Activated naive CD8-positive, alpha-beta T cell treated with anti-CD3 and anti-CD28 coated beads, Interleukin-2, amount 10 ng/mL, durations not matched to agents 7 days and 5 days (primary cell): ENCODE results near the gene SLC6A9. TPM values are rescaled to one million over a fixed set of nuclear protein-coding genes. Genes with fewer than 3 reads are reported as not detected.

Experiments used
- ATAC-seq: fragments of 150-1000 bp; cut with Tn5 transposase; one replicate; pipeline ENCODE4 v1.10.0; 2021; ENCODE audit warnings: low read depth, moderate library complexity
- POLR2A ChIA-PET: fragments of 350-600 bp; sonication (Branson Sonifier 250); formaldehyde crosslinking; loops from one replicate; lab custom pipeline; 2021; ENCODE audit warnings: antibody characterized with exemption; lab: Charles Lee
- DNase-seq: peaks from one replicate; pipeline ENCODE4 v3.0.0; 2021
- H3K27ac Mint-ChIP-seq: one replicate; pipeline ENCODE4 v1.8.0; 2022; ENCODE audit warnings: mild to moderate bottlenecking, mixed read lengths
- H3K27me3 Mint-ChIP-seq: one replicate; pipeline ENCODE4 v1.8.0; 2022; ENCODE audit warnings: mild to moderate bottlenecking, moderate library complexity, mixed read lengths
- H3K36me3 Mint-ChIP-seq: one replicate; pipeline ENCODE4 v1.8.0; 2021; ENCODE audit warnings: mild to moderate bottlenecking, mixed read lengths
- H3K4me1 Mint-ChIP-seq: one replicate; pipeline ENCODE4 v1.8.0; 2021; ENCODE audit warnings: mixed read lengths
- H3K4me3 Mint-ChIP-seq: one replicate; pipeline ENCODE4 v1.8.0; 2022; ENCODE audit warnings: mild to moderate bottlenecking, moderate library complexity, mixed read lengths
- H3K9me3 Mint-ChIP-seq: one replicate; pipeline ENCODE4 v1.8.0; 2021; ENCODE audit warnings: mixed read lengths
- total RNA-seq, 2 experiments: library from RNA; stranded (reverse); gene quantifications; one replicate each; pipeline ENCODE4 v1.2.3, GENCODE V29; 2021

SLC6A9 gene
- total RNA-seq, 2 experiments from 2014 or later, result 1.9 to 3.0 TPM

- peaks cover 5% of the 10 kb centered on the region for H3K36me3 Mint-ChIP-seq
- H3K4me3 Mint-ChIP-seq, result no peak overlapping the region
- POLR2A ChIA-PET, result interaction anchor here (1.1 kb wide), 1 partner anchor 45 kb away, joined by 4 read pairs; no protein-coding TSS in a partner anchor
- no peaks in the 10 kb centered on the region for H3K27me3 Mint-ChIP-seq
- H3K4me1 Mint-ChIP-seq, result no peaks in the 10 kb centered on the region
- H3K9me3 Mint-ChIP-seq, result no peaks in the 10 kb centered on the region
- DNase-seq (no peak), ATAC-seq (no peak)
- H3K27ac Mint-ChIP-seq, result no peak overlapping the region
These were observed 75.0 kb downstream of the SLC6A9 start for GRCh38 chr1:43956234-43956633.

GRCh38 chr1:43954036-43954435 is 77.2 kb downstream of the SLC6A9 start:
- no peak overlapping the region for H3K27ac Mint-ChIP-seq
- ATAC-seq (no peak), DNase-seq (no peak)
- POLR2A ChIA-PET, result no interaction called here
- H3K4me3 Mint-ChIP-seq, result no peak overlapping the region
- no peaks in the 10 kb centered on the region for H3K27me3 Mint-ChIP-seq
- H3K36me3 Mint-ChIP-seq, result peaks cover 6% of the 10 kb centered on the region
- no peaks in the 10 kb centered on the region for H3K4me1 Mint-ChIP-seq
- no peaks in the 10 kb centered on the region for H3K9me3 Mint-ChIP-seq

- H3K4me1 Mint-ChIP-seq, result peaks cover 3% of the 10 kb centered on the region
- no peak overlapping the region for H3K4me3 Mint-ChIP-seq
- no peak overlapping the region for H3K27ac Mint-ChIP-seq
- H3K27me3 Mint-ChIP-seq, result no peaks in the 10 kb centered on the region
- H3K9me3 Mint-ChIP-seq, result no peaks in the 10 kb centered on the region
- DNase-seq (no peak), ATAC-seq (no peak)
- H3K36me3 Mint-ChIP-seq, result peaks cover 6% of the 10 kb centered on the region
- POLR2A ChIA-PET, result no interaction called here
These were observed 77.9 kb downstream of the SLC6A9 start for GRCh38 chr1:43953361-43953760.

- no peak for ATAC-seq
- no peak for DNase-seq
- peaks cover 8% of the 10 kb centered on the region for H3K4me1 Mint-ChIP-seq
- POLR2A ChIA-PET, result no interaction called here
- H3K4me3 Mint-ChIP-seq, result no peak overlapping the region
- no peaks in the 10 kb centered on the region for H3K27me3 Mint-ChIP-seq
- peaks cover 6% of the 10 kb centered on the region for H3K36me3 Mint-ChIP-seq
- no peaks in the 10 kb centered on the region for H3K9me3 Mint-ChIP-seq
- H3K27ac Mint-ChIP-seq, result no peak overlapping the region
These were observed 78.4 kb downstream of the SLC6A9 start for GRCh38 chr1:43952731-43953346.

- no peaks in the 10 kb centered on the region for H3K9me3 Mint-ChIP-seq
- H3K4me1 Mint-ChIP-seq, result peaks cover 12% of the 10 kb centered on the region
- no peak overlapping the region for H3K27ac Mint-ChIP-seq
- POLR2A ChIA-PET, result no interaction called here
- H3K4me3 Mint-ChIP-seq, result no peak overlapping the region
- H3K36me3 Mint-ChIP-seq, result peaks cover 3% of the 10 kb centered on the region
- H3K27me3 Mint-ChIP-seq, result no peaks in the 10 kb centered on the region
- ATAC-seq, result no peak
- DNase-seq, result no peak
These were observed 80.0 kb downstream of the SLC6A9 start for GRCh38 chr1:43951021-43951985.

- Mint-ChIP-seq H3K4me1 (peaks cover 25% of the 10 kb centered on the region), H3K4me3 (no peak overlapping the region)
- ATAC-seq, result no peak
These were observed 81.6 kb downstream of the SLC6A9 start for GRCh38 chr1:43949678-43950077.

GRCh38 chr1:43947874-43948437 is 83.3 kb downstream of the SLC6A9 start:
- ATAC-seq, result no peak
- POLR2A ChIA-PET, result interaction anchor here (2.6 to 3.5 kb wide), 2 partner anchors 13 to 23 kb away, joined by 10 to 22 read pairs; partner anchors contain the start of gene DPH2
- peaks cover 25% of the 10 kb centered on the region for H3K4me1 Mint-ChIP-seq
- DNase-seq, result no peak
- peak overlapping the region; percentile 93 for H3K4me3 Mint-ChIP-seq
- no peaks in the 10 kb centered on the region for H3K27me3 Mint-ChIP-seq
- peaks cover 4% of the 10 kb centered on the region for H3K36me3 Mint-ChIP-seq
- H3K27ac Mint-ChIP-seq, result peak overlapping the region; percentile 90
- no peaks in the 10 kb centered on the region for H3K9me3 Mint-ChIP-seq

More at GRCh38 chr1:43949678-43950077, 81.6 kb downstream of the SLC6A9 start:
- POLR2A ChIA-PET, result interaction anchor here (1.2 to 1.7 kb wide), 2 partner anchors 9 to 15 kb away, joined by 3 to 6 read pairs; no protein-coding TSS in a partner anchor
- H3K27ac Mint-ChIP-seq, result no peak overlapping the region
- no peaks in the 10 kb centered on the region for H3K9me3 Mint-ChIP-seq
- H3K36me3 Mint-ChIP-seq, result peaks cover 4% of the 10 kb centered on the region
- no peaks in the 10 kb centered on the region for H3K27me3 Mint-ChIP-seq
- DNase-seq, result no peak

- Mint-ChIP-seq H3K27me3 (no peaks in the 10 kb centered on the region), H3K4me3 (peak overlapping the region; percentile 93), H3K36me3 (peaks cover 4% of the 10 kb centered on the region), H3K9me3 (no peaks in the 10 kb centered on the region), H3K27ac (peak overlapping the region; percentile 90), H3K4me1 (peaks cover 29% of the 10 kb centered on the region)
- no peak for DNase-seq
- peak; percentile 15 for ATAC-seq
- POLR2A ChIA-PET, result interaction anchor here (0.5 to 3.5 kb wide), 6 partner anchors 11 to 248 kb away, joined by 3 to 23 read pairs (median 9); partner anchors contain the start of genes ATP6V0B, DPH2 and ST3GAL3
These were observed 84.0 kb downstream of the SLC6A9 start for GRCh38 chr1:43947061-43947873.

Other genes with a start within 250 kb of the SLC6A9 start
- under 1 TPM; 0.39 to 0.71 TPM for gene ARTN, start 97.7 kb downstream of the SLC6A9 start, total RNA-seq
- gene IPO13, start 84.5 kb downstream of the SLC6A9 start, total RNA-seq, result 10 to 100 TPM; 24.1 to 24.4 TPM
- gene DPH2, start 61.5 kb downstream of the SLC6A9 start, total RNA-seq, result 10 to 100 TPM; 26.7 to 28.2 TPM
- 10 to 100 TPM; 90.4 to 94.2 TPM for gene ATP6V0B, start 56.5 kb downstream of the SLC6A9 start, total RNA-seq
- 10 to 100 TPM; 12.5 to 13.3 TPM for gene B4GALT2, start 52.3 kb downstream of the SLC6A9 start, total RNA-seq
- gene CCDC24, start 39.9 kb downstream of the SLC6A9 start, total RNA-seq, result 1 to 10 TPM; 1.3 to 3.2 TPM
- not detected for gene KLF17, start 87.4 kb upstream of the SLC6A9 start, total RNA-seq
- gene KLF18, start 110.2 kb upstream of the SLC6A9 start, total RNA-seq, result not detected
- 10 to 100 TPM; 53.3 to 58.6 TPM for gene DMAP1, start 182.0 kb upstream of the SLC6A9 start, total RNA-seq